DND-41 (cell line): ENCODE results near the gene UST.

Source experiments
- CTCF ChIP-seq: IDR thresholded peaks from 2 replicates; pipeline ENCODE4 v1.5.1; 2012; ENCODE audit warnings: borderline replicate concordance, low read length, moderate library complexity, mild to moderate bottlenecking; ENCODE audit not compliant: poor library complexity, severe bottlenecking; ENCODE audit errors: extremely low read depth
- EZH2 ChIP-seq: IDR thresholded peaks from 3 replicates; pipeline ENCODE4 v1.6.1; 2012; ENCODE audit warnings: borderline replicate concordance, low read depth, mild to moderate bottlenecking, moderate library complexity, low read length, inconsistent platforms; ENCODE audit not compliant: severe bottlenecking

- TF ChIP-seq CTCF (no peak), EZH2 (no peak)
These were observed 14.7 kb downstream of the UST start for GRCh38 chr6:148761527-148762011.
